ENCODE data around the gene RABGAP1L.
"Not testable (repeated sequence)": the region's sequence is repeated elsewhere in the genome, so short reads cannot be mapped to it uniquely, and the experiment has no call there.

- not testable (repeated sequence) for TF ChIP-seq CTCF, POLR2A (IDR thresholded peaks at IDR 0.05)
Observed at GRCh38 chr1:175044591-175044990, 885.3 kb downstream of the RABGAP1L start.

All from thyroid gland (tissue), 4 donors.